Occipital lobe (tissue), 2 donors: ENCODE data around the gene LILRA2. TPM values are rescaled to one million over a fixed set of nuclear protein-coding genes. Genes with fewer than 3 reads are reported as not detected.

ENCODE experiments used
- small RNA-seq: library from RNA; depleted of rRNA; stranded (forward); fragments of <200 nt; gene quantifications from one replicate; pipeline ENCODE3, GENCODE V24; 2014
- total RNA-seq: library from RNA; depleted of rRNA; stranded (reverse); fragments of >200 nt; gene quantifications from one replicate; pipeline ENCODE4 v1.2.3, GENCODE V29; 2014

Gene LILRA2
- total RNA-seq, 1 donor from 2014 or later: 0.94 TPM

Small RNA genes lying within 50 kb of the gene (small RNA-seq; reads per million reads assigned to genes)
- gene AC245036.2: not detected

Other genes starting within 250 kb of the LILRA2 start
- gene LILRA4, start 234.6 kb upstream of the LILRA2 start, total RNA-seq: 0.16 TPM
- gene LAIR1, start 208.9 kb upstream of the LILRA2 start, total RNA-seq: 1.1 TPM
- gene TTYH1, start 158.3 kb upstream of the LILRA2 start, total RNA-seq: 74.7 TPM
- 14.5 TPM for gene LENG8, start 124.6 kb upstream of the LILRA2 start, total RNA-seq
- gene LENG9, start 110.0 kb upstream of the LILRA2 start, total RNA-seq: 5.9 TPM
- 1.2 TPM for gene CDC42EP5, start 100.5 kb upstream of the LILRA2 start, total RNA-seq
- not detected for gene LAIR2, start 71.0 kb upstream of the LILRA2 start, total RNA-seq
- 0.16 TPM for gene LILRA1, start 19.8 kb downstream of the LILRA2 start, total RNA-seq
- gene LILRB1, start 56.7 kb downstream of the LILRA2 start, total RNA-seq: not detected
- gene LILRB4, start 89.2 kb downstream of the LILRA2 start, total RNA-seq: 1.6 TPM
- not detected for gene KIR3DL3, start 150.7 kb downstream of the LILRA2 start, total RNA-seq
- not detected for gene KIR2DL3, start 164.7 kb downstream of the LILRA2 start, total RNA-seq
- not detected for gene KIR2DL1, start 196.0 kb downstream of the LILRA2 start, total RNA-seq
- gene KIR2DL4, start 229.8 kb downstream of the LILRA2 start, total RNA-seq: not detected
- gene KIR3DL1, start 242.7 kb downstream of the LILRA2 start, total RNA-seq: not detected